ENCODE data around the gene AMMECR1L. TPM values are rescaled to one million over a fixed set of nuclear protein-coding genes. Genes with fewer than 3 reads are reported as not detected.

Gene AMMECR1L
- total RNA-seq, 4 donors from 2014 or later, result 6.6 to 18.3 (median 12.9) TPM

DNA sequence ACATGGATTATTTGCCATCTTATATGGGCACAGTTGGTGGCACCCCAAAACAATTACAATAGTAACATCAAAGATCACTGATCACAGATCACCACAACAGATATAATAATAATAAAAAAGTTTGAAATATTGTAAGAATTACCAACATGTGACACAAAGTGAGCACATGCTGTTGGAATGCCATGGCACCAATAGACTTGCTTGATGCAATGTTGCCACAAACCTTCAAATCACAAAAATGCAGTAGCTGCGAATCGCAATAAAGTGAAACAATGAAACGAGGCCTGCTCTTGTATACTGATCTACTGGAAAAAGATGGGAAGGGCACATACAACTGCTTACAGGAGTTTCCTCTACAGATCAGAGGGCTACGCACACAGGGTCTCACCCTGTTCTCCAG is 32.2 kb upstream of the AMMECR1L start:
- in situ Hi-C loops (cut with MboI; ENCODE audit: low pct_ligation_motif_present in 1 of 4, low pct_unique_long_range_greater_than_20kb in 1 of 4, low sequenced_read_pairs in 3 of 4), result no loop called here
- DNase-seq, result no peak
- Histone ChIP-seq H3K27ac (no peak overlapping the region), H3K27me3 (no peaks in the 10 kb centered on the region), H3K4me3 (no peak overlapping the region), H3K9me3 (no peaks in the 10 kb centered on the region), H3K4me1 (no peaks in the 10 kb centered on the region), H3K36me3 (no peaks in the 10 kb centered on the region)
- 86 to 89% methylated on average over 3 to 4 of the region's 4 CpGs for WGBS, 2 donors (ENCODE audit: low coverage in 1 of 2)
- intact Hi-C loops (cut with DNase I; ENCODE audit: low total_unique reads), result no loop called here
- TF ChIP-seq POLR2AphosphoS5 (IDR thresholded peaks at IDR 0.05) (no peak), POLR2A (IDR thresholded peaks at IDR 0.05) (no peak), EP300 (IDR thresholded peaks at IDR 0.05; ENCODE audit: low read depth) (no peak)
- TF ChIP-seq, protein P1, sequence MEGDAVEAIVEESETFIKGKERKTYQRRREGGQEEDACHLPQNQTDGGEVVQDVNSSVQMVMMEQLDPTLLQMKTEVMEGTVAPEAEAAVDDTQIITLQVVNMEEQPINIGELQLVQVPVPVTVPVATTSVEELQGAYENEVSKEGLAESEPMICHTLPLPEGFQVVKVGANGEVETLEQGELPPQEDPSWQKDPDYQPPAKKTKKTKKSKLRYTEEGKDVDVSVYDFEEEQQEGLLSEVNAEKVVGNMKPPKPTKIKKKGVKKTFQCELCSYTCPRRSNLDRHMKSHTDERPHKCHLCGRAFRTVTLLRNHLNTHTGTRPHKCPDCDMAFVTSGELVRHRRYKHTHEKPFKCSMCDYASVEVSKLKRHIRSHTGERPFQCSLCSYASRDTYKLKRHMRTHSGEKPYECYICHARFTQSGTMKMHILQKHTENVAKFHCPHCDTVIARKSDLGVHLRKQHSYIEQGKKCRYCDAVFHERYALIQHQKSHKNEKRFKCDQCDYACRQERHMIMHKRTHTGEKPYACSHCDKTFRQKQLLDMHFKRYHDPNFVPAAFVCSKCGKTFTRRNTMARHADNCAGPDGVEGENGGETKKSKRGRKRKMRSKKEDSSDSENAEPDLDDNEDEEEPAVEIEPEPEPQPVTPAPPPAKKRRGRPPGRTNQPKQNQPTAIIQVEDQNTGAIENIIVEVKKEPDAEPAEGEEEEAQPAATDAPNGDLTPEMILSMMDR (IDR thresholded peaks at IDR 0.05), result no peak

DNA sequence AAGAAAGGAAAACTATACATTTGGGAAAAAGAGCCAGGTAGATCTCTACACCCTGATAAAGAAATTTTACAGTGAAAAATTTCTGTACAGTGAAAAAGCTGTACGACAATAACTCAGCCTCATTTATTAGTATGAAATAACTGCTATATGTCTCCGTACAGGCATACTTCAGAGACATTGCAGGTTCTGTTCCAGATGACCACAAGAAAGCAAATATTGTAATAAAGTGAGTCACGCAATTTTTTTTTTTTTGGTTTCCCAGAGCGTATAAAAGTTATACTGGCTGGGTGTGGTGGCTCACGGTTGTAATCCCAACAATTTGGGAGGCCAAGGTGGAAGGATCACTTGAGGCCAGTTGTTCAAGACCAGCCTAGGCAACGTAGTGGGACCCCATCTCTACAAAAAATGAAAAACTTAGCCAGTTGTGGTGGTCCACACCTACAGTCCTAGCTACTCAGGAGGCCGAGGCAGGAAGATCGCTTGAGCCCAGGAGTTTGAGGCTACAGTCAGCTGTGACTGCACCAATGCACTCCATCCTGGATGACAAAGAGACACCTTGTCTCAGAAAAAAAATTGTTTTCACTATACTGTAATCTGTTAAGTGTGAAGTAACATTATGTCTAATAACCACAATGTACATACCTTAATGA is 28.2 kb upstream of the AMMECR1L start:
- Histone ChIP-seq H3K36me3 (no peaks in the 10 kb centered on the region), H3K4me3 (no peak overlapping the region), H3K27me3 (no peaks in the 10 kb centered on the region), H3K4me1 (no peaks in the 10 kb centered on the region), H3K27ac (no peak overlapping the region), H3K9me3 (no peaks in the 10 kb centered on the region)
- peak; percentile 15 for DNase-seq
- intact Hi-C loops (cut with DNase I; ENCODE audit: low total_unique reads) (no loop called here), in situ Hi-C loops (cut with MboI; ENCODE audit: low pct_ligation_motif_present in 1 of 4, low pct_unique_long_range_greater_than_20kb in 1 of 4, low sequenced_read_pairs in 3 of 4) (no loop called here)
- WGBS, 2 donors (ENCODE audit: low coverage in 1 of 2), result 52 to 64% methylated on average over 3 to 8 of the region's 8 CpGs
- TF ChIP-seq, protein P1 (IDR thresholded peaks at IDR 0.05), result no peak
- TF ChIP-seq POLR2AphosphoS5 (IDR thresholded peaks at IDR 0.05), result no peak
- no peak for TF ChIP-seq POLR2A (IDR thresholded peaks at IDR 0.05)
- TF ChIP-seq EP300 (IDR thresholded peaks at IDR 0.05; ENCODE audit: low read depth), result no peak

DNA sequence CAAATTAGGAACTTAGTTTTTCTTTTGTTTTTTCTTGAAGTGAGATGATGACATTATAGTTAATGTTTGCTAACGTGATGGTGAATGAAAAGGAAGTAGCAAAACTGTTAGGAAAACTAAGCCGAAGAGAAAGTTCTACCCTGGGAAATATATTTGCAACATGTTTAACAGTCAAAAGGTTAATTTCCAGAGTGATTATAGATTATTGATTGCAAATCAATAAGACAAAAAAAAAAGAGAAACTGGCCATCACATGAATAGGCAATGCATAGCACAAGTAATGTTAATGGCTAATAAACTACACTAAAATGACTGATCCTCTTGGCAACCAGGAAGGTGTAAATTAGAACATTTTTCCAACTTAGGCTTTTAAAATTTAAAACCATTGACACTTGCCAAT is 26.0 kb upstream of the AMMECR1L start:
- H3K4me3 ChIP-seq, result no peak overlapping the region
- TF ChIP-seq POLR2A (IDR thresholded peaks at IDR 0.05) (no peak), POLR2AphosphoS5 (IDR thresholded peaks at IDR 0.05) (no peak), EP300 (IDR thresholded peaks at IDR 0.05; ENCODE audit: low read depth) (no peak)
- TF ChIP-seq, protein P1 (IDR thresholded peaks at IDR 0.05), result no peak
- no peaks in the 10 kb centered on the region for H3K36me3 ChIP-seq
- no peak overlapping the region for H3K27ac ChIP-seq
- H3K27me3 ChIP-seq, result no peaks in the 10 kb centered on the region
- H3K9me3 ChIP-seq, result no peaks in the 10 kb centered on the region
- WGBS, 2 donors (ENCODE audit: low coverage in 1 of 2), result 58 to 69% methylated on average over 2 of the region's 2 CpGs
- in situ Hi-C loops (cut with MboI; ENCODE audit: low pct_ligation_motif_present in 1 of 4, low pct_unique_long_range_greater_than_20kb in 1 of 4, low sequenced_read_pairs in 3 of 4) (no loop called here), intact Hi-C loops (cut with DNase I; ENCODE audit: low total_unique reads) (no loop called here)
- H3K4me1 ChIP-seq, result no peaks in the 10 kb centered on the region
- DNase-seq, result no peak

DNA sequence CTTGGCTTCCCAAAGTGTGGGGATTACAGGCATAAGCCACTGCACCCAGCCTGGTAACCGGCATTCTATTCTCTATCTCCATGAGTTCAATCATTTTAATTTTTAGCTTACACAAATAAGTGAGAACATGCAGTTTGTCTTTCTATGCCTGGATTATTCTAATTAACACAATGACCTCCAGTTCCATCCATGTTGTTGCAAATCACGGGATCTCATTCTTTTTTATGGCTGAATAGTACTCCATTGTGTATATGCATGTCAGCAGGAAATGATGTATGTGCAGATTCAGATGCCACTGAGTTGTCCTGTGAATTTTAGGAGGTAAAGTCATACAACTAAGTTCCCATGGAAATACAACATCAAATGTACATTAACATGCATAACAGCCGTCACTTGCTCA is 24.7 kb upstream of the AMMECR1L start:
- no peak for DNase-seq
- no peaks in the 10 kb centered on the region for H3K36me3 ChIP-seq
- H3K27ac ChIP-seq, result no peak overlapping the region
- no peak for TF ChIP-seq EP300 (IDR thresholded peaks at IDR 0.05; ENCODE audit: low read depth)
- TF ChIP-seq, protein P1 (IDR thresholded peaks at IDR 0.05), result no peak
- TF ChIP-seq POLR2AphosphoS5 (IDR thresholded peaks at IDR 0.05), result no peak
- TF ChIP-seq POLR2A (IDR thresholded peaks at IDR 0.05), result no peak
- 99 to 100% methylated on average over 2 to 3 of the region's 3 CpGs for WGBS, 2 donors (ENCODE audit: low coverage in 1 of 2)
- H3K27me3 ChIP-seq, result no peaks in the 10 kb centered on the region
- no peaks in the 10 kb centered on the region for H3K4me1 ChIP-seq
- no peak overlapping the region for H3K4me3 ChIP-seq
- in situ Hi-C loops (cut with MboI; ENCODE audit: low pct_ligation_motif_present in 1 of 4, low pct_unique_long_range_greater_than_20kb in 1 of 4, low sequenced_read_pairs in 3 of 4), result no loop called here
- no peaks in the 10 kb centered on the region for H3K9me3 ChIP-seq
- intact Hi-C loops (cut with DNase I; ENCODE audit: low total_unique reads), result no loop called here
